ENCODE data around the gene NRP1. TPM values are rescaled to one million over a fixed set of nuclear protein-coding genes. Genes with fewer than 3 reads are reported as not detected.

Gene NRP1
- polyA plus RNA-seq, 1 of the 3 experiments (the other 2 are of a cell fraction) = 129 TPM

- no peak for TF ChIP-seq FOSL2 (IDR thresholded peaks at IDR 0.05; ENCODE audit: borderline replicate concordance, low read depth)
- TF ChIP-seq, protein P1, sequence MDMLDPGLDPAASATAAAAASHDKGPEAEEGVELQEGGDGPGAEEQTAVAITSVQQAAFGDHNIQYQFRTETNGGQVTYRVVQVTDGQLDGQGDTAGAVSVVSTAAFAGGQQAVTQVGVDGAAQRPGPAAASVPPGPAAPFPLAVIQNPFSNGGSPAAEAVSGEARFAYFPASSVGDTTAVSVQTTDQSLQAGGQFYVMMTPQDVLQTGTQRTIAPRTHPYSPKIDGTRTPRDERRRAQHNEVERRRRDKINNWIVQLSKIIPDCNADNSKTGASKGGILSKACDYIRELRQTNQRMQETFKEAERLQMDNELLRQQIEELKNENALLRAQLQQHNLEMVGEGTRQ (IDR thresholded peaks at IDR 0.05; ENCODE audit: borderline replicate concordance, low read depth, low read length) = no peak
- TF ChIP-seq, protein P2, sequence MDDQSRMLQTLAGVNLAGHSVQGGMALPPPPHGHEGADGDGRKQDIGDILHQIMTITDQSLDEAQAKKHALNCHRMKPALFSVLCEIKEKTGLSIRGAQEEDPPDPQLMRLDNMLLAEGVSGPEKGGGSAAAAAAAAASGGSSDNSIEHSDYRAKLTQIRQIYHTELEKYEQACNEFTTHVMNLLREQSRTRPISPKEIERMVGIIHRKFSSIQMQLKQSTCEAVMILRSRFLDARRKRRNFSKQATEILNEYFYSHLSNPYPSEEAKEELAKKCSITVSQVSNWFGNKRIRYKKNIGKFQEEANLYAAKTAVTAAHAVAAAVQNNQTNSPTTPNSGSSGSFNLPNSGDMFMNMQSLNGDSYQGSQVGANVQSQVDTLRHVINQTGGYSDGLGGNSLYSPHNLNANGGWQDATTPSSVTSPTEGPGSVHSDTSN (IDR thresholded peaks at IDR 0.05) = peak; percentile 11; the same call in 1 of the 2 replicates
- POLR2A ChIA-PET = no interaction called here
Observed at GRCh38 chr10:33295851-33296250, 38.6 kb downstream of the NRP1 start.

GRCh38 chr10:33293531-33294170 lies 40.8 kb downstream of the NRP1 start:
- Histone ChIP-seq H3K27me3 (ENCODE audit: insufficient read depth) (no peaks in the 10 kb centered on the region), H2AFZ (ENCODE audit: low read depth) (no peak overlapping the region), H3K9me3 (no peaks in the 10 kb centered on the region), H3F3A (replicated peaks; ENCODE audit: insufficient read depth) (peaks cover 55% of the 10 kb centered on the region), H3K36me3 (replicated peaks in 1 of 2; ENCODE audit: control insufficient read depth in 1 of 2, insufficient read depth in 2 of 2, low read length in 1 of 2) (peaks cover 5 to 42% of the 10 kb centered on the region in 2 experiments), H4K20me1 (ENCODE audit: insufficient read depth) (peaks cover 87% of the 10 kb centered on the region), H3K4me1 (ENCODE audit: control insufficient read depth in 1 of 2, insufficient read depth in 2 of 2, low read depth in 1 of 2, low read length in 1 of 2) (peaks cover 6 to 29% of the 10 kb centered on the region in 2 experiments), H3K9me2 (no peaks in the 10 kb centered on the region), H3K9ac (no peak overlapping the region), H3K27ac (ENCODE audit: low read depth in 2 of 2, low read length in 1 of 2) (peak overlapping the region in 1 of 2 experiments; percentile 92; a peak in 2 of 4 replicates), H3K4me3 (ENCODE audit: low read depth in 2 of 2, low read length in 1 of 2) (no peak overlapping the region), H3K4me2 (no peak overlapping the region), H3K79me2 (ENCODE audit: insufficient read depth) (peaks cover 100% of the 10 kb centered on the region)
- ChIA-PET POLR2A (no interaction called here), CTCF (no interaction called here)
- no peak for DNase-seq
- 94% methylated on average over 14 of the region's 14 CpGs for WGBS (ENCODE audit: low lambda C conversion rate)
- TF ChIP-seq RCOR1 (IDR thresholded peaks at IDR 0.05; ENCODE audit: low read length) = no peak
- TF ChIP-seq RAD21 (IDR thresholded peaks at IDR 0.05; ENCODE audit: low read length) = no peak
- no peak for TF ChIP-seq GATA2 (CRISPR knock-in tag; IDR thresholded peaks at IDR 0.05)
- TF ChIP-seq TCF12 (IDR thresholded peaks at IDR 0.05) = no peak
- TF ChIP-seq SMC3 (IDR thresholded peaks at IDR 0.05; ENCODE audit: low read depth, low read length) = no peak
- TF ChIP-seq MEF2A (IDR thresholded peaks at IDR 0.05; ENCODE audit: borderline replicate concordance, low read depth) = no peak
- TF ChIP-seq, protein P3, sequence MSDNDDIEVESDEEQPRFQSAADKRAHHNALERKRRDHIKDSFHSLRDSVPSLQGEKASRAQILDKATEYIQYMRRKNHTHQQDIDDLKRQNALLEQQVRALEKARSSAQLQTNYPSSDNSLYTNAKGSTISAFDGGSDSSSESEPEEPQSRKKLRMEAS (IDR thresholded peaks at IDR 0.05; ENCODE audit: low read depth) = no peak
- no peak for TF ChIP-seq EP300 (IDR thresholded peaks at IDR 0.05; ENCODE audit: borderline replicate concordance in 1 of 2, low read depth in 1 of 2, low read length in 1 of 2)
- TF ChIP-seq, protein P4, sequence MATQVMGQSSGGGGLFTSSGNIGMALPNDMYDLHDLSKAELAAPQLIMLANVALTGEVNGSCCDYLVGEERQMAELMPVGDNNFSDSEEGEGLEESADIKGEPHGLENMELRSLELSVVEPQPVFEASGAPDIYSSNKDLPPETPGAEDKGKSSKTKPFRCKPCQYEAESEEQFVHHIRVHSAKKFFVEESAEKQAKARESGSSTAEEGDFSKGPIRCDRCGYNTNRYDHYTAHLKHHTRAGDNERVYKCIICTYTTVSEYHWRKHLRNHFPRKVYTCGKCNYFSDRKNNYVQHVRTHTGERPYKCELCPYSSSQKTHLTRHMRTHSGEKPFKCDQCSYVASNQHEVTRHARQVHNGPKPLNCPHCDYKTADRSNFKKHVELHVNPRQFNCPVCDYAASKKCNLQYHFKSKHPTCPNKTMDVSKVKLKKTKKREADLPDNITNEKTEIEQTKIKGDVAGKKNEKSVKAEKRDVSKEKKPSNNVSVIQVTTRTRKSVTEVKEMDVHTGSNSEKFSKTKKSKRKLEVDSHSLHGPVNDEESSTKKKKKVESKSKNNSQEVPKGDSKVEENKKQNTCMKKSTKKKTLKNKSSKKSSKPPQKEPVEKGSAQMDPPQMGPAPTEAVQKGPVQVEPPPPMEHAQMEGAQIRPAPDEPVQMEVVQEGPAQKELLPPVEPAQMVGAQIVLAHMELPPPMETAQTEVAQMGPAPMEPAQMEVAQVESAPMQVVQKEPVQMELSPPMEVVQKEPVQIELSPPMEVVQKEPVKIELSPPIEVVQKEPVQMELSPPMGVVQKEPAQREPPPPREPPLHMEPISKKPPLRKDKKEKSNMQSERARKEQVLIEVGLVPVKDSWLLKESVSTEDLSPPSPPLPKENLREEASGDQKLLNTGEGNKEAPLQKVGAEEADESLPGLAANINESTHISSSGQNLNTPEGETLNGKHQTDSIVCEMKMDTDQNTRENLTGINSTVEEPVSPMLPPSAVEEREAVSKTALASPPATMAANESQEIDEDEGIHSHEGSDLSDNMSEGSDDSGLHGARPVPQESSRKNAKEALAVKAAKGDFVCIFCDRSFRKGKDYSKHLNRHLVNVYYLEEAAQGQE (IDR thresholded peaks at IDR 0.05; ENCODE audit: low read depth, low read length) = no peak
- no peak for TF ChIP-seq TAF1 (IDR thresholded peaks at IDR 0.05; ENCODE audit: borderline replicate concordance, low read depth, low read length)
- TF ChIP-seq CTCF (IDR thresholded peaks at IDR 0.05) = no peak
- TF ChIP-seq ELF1 (IDR thresholded peaks at IDR 0.05) = no peak
- no peak for TF ChIP-seq CHD2 (IDR thresholded peaks at IDR 0.05; ENCODE audit: low read length, partially characterized antibody)
- TF ChIP-seq FOXJ3 (CRISPR knock-in tag; IDR thresholded peaks at IDR 0.05) = no peak

More at GRCh38 chr10:33295851-33296250, 38.6 kb downstream of the NRP1 start:
- peaks cover 3 to 23% of the 10 kb centered on the region in 2 experiments for H3K4me1 ChIP-seq (ENCODE audit: control insufficient read depth in 1 of 2, insufficient read depth in 2 of 2, low read depth in 1 of 2, low read length in 1 of 2)
- peaks cover 8 to 42% of the 10 kb centered on the region in 2 experiments for H3K36me3 ChIP-seq (replicated peaks in 1 of 2; ENCODE audit: control insufficient read depth in 1 of 2, insufficient read depth in 2 of 2, low read length in 1 of 2)
- no peaks in the 10 kb centered on the region for H3K27me3 ChIP-seq (ENCODE audit: insufficient read depth)
- H3K9ac ChIP-seq = peak overlapping the region; percentile 3; the same call in 1 of the 2 replicates
- H2AFZ ChIP-seq (ENCODE audit: low read depth) = no peak overlapping the region
- peak overlapping the region in 1 of 2 experiments; percentile 67; a peak in 2 of 4 replicates for H3K27ac ChIP-seq (ENCODE audit: low read depth in 2 of 2, low read length in 1 of 2)
- WGBS (ENCODE audit: low lambda C conversion rate) = 73% methylated on average over 2 of the region's 2 CpGs
- peaks cover 100% of the 10 kb centered on the region for H3K79me2 ChIP-seq (ENCODE audit: insufficient read depth)
- DNase-seq = no peak
- H4K20me1 ChIP-seq (ENCODE audit: insufficient read depth) = peaks cover 95% of the 10 kb centered on the region
- CTCF ChIA-PET = interaction anchor here (1.3 kb wide), 1 partner anchor 10 kb away, joined by 4 read pairs; no protein-coding TSS in a partner anchor
- peaks cover 51% of the 10 kb centered on the region for H3F3A ChIP-seq (replicated peaks; ENCODE audit: insufficient read depth)
- H3K9me2 ChIP-seq = no peaks in the 10 kb centered on the region
- H3K4me3 ChIP-seq (ENCODE audit: low read depth in 2 of 2, low read length in 1 of 2) = no peak overlapping the region
- no peak overlapping the region for H3K4me2 ChIP-seq
- H3K9me3 ChIP-seq = no peaks in the 10 kb centered on the region

Measured in SK-N-SH (cell line).